GM21576 (cell line): ENCODE data around the gene ZNF714.
A peak's percentile ranks its signal among the peaks of the same experiment; 100 is the strongest.

ENCODE experiments used
- ATAC-seq: cut with Tn5 transposase; IDR thresholded peaks from one replicate; pipeline ENCODE4 v1.9.1; 2021; ENCODE audit warnings: mild to moderate bottlenecking, moderate library complexity; ENCODE audit not compliant: unreplicated experiment

ZNF714 gene

GRCh38 chr19:21082011-21082975 lies at the start of gene ZNF714:
ZNF714 (plus strand) TSS chr19:21082203; CDS start chr19:21098269, 16,066 bp downstream.
- peak; percentile 94 for ATAC-seq

- ATAC-seq = no peak
These were observed 37.0 kb upstream of the ZNF714 start for GRCh38 chr19:21045028-21045427.

GRCh38 chr19:21046489-21046888 lies 35.5 kb upstream of the ZNF714 start:
- ATAC-seq = no peak

- no peak for ATAC-seq
These were observed 34.3 kb upstream of the ZNF714 start for GRCh38 chr19:21047716-21048115.

GRCh38 chr19:21052902-21053301 lies 29.1 kb upstream of the ZNF714 start:
- ATAC-seq = no peak

- no peak for ATAC-seq
These were observed 16.7 kb upstream of the ZNF714 start for GRCh38 chr19:21065336-21065735.

- no peak for ATAC-seq
These were observed 2.3 kb downstream of the ZNF714 start for GRCh38 chr19:21084343-21084742.

- no peak for ATAC-seq
These were observed 5.9 kb downstream of the ZNF714 start for GRCh38 chr19:21087871-21088270.

GRCh38 chr19:21092109-21092508 lies 10.1 kb downstream of the ZNF714 start:
- no peak for ATAC-seq

GRCh38 chr19:21094347-21095025 lies 12.5 kb downstream of the ZNF714 start:
- ATAC-seq = no peak

GRCh38 chr19:21098291-21098690 lies 16.3 kb downstream of the ZNF714 start:
- ATAC-seq = no peak

GRCh38 chr19:21101521-21102242 lies 19.7 kb downstream of the ZNF714 start:
- no peak for ATAC-seq

GRCh38 chr19:21109116-21109515 lies 27.1 kb downstream of the ZNF714 start:
- ATAC-seq = no peak

- no peak for ATAC-seq
These were observed 28.2 kb downstream of the ZNF714 start for GRCh38 chr19:21110183-21110582.

- no peak for ATAC-seq
These were observed 33.4 kb downstream of the ZNF714 start for GRCh38 chr19:21115430-21115829.

- ATAC-seq = no peak
These were observed 35.3 kb downstream of the ZNF714 start for GRCh38 chr19:21117041-21117907.

GRCh38 chr19:21126078-21126477 lies 44.1 kb downstream of the ZNF714 start:
- no peak for ATAC-seq

- ATAC-seq = no peak
These were observed 45.0 kb downstream of the ZNF714 start for GRCh38 chr19:21127001-21127400.

GRCh38 chr19:21127898-21128297 lies 45.9 kb downstream of the ZNF714 start:
- no peak for ATAC-seq
